ENCODE results near the gene ADCK1. TPM values are rescaled to one million over a fixed set of nuclear protein-coding genes. Genes with fewer than 3 reads are reported as not detected.
"Not testable (repeated sequence)": the region's sequence is repeated elsewhere in the genome, so short reads cannot be mapped to it uniquely, and the experiment has no call there.

Gene ADCK1
- total RNA-seq, 4 donors from 2014 or later, result 6.0 to 16.0 (median 9.0) TPM

DNA sequence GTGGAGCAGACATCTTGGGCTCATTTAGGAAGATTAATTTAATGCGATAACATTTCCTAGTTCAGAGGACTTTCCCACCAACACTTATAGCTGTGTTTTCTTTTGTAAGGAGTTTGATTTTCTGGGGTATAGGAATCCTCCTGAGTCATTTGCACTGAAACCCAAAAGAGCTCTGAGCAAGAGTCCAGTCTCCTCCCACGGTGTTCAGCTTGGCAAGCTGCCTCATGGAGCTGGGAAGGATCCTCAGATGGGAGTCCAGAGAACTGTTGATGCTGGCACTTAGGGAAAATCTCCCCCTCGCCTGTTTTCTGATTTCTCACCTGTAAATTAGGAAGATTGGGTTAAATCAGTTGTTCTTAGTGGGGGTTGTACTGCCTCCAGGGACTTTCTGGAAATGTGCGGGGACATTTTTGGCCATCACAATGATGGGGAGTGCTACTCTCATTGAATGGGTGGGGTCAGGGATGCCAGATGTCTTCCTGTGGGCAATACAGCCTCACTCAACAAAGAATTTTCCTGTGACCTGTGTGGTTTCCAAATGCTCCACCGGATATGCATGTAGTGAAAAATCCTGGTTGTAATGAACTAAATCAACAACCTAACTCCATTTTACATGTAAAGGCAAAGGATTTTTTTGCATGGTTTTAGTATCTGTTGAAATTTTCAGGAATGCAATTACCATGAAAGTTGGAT, 150.6 kb downstream of the ADCK1 start:
- WGBS, result 53% methylated on average over 5 of the region's 5 CpGs
- H3K27ac ChIP-seq, result no peak overlapping the region
- DNase-seq (ENCODE audit: low spot score in 2 of 2), result no peak
- no peaks in the 10 kb centered on the region for H3K36me3 ChIP-seq
- TF ChIP-seq POLR2A (IDR thresholded peaks at IDR 0.05), result no peak
- TF ChIP-seq, protein P1, sequence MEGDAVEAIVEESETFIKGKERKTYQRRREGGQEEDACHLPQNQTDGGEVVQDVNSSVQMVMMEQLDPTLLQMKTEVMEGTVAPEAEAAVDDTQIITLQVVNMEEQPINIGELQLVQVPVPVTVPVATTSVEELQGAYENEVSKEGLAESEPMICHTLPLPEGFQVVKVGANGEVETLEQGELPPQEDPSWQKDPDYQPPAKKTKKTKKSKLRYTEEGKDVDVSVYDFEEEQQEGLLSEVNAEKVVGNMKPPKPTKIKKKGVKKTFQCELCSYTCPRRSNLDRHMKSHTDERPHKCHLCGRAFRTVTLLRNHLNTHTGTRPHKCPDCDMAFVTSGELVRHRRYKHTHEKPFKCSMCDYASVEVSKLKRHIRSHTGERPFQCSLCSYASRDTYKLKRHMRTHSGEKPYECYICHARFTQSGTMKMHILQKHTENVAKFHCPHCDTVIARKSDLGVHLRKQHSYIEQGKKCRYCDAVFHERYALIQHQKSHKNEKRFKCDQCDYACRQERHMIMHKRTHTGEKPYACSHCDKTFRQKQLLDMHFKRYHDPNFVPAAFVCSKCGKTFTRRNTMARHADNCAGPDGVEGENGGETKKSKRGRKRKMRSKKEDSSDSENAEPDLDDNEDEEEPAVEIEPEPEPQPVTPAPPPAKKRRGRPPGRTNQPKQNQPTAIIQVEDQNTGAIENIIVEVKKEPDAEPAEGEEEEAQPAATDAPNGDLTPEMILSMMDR (IDR thresholded peaks at IDR 0.05), result no peak
- TF ChIP-seq EP300 (IDR thresholded peaks at IDR 0.05), result no peak
- no peak for TF ChIP-seq POLR2AphosphoS5 (IDR thresholded peaks at IDR 0.05)
- H3K4me1 ChIP-seq, result no peaks in the 10 kb centered on the region
- H3K4me3 ChIP-seq, result no peak overlapping the region
- no peaks in the 10 kb centered on the region for H3K27me3 ChIP-seq
- H3K9me3 ChIP-seq, result no peaks in the 10 kb centered on the region

DNA sequence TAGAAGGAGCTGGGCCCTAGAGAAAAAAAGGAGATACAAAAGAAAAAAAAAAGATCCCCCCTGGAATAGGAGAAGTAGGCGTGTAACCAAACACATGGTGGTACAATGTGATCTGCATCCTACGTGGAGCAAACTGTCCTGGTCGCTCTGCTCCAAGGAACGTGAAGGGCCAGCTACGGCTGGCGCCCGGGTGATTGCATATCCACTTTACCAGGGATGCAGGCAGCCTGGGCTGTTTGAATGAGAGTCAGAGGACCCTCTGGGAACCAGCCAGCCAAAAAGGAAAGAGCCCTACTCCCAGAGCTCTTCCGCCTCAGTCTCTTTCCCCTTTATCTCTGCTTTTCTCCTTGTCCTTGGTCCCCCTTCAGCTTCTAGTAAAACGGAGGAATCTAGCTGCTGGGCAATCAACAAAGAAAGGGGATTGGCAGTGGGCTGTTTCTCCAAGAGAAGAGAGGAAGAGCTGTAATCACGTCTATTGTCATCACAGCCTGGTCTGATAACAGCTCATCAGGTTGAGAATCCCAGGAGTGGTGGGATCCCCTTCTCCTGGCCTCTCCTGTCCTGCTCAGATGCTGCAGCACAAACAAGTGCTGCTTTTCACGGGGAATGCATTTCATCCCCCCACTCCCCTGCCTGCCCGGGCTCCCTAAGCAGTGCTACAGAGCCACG, 156.0 kb downstream of the ADCK1 start:
- TF ChIP-seq, protein P1 (IDR thresholded peaks at IDR 0.05), result no peak
- TF ChIP-seq POLR2AphosphoS5 (IDR thresholded peaks at IDR 0.05), result no peak
- no peak for TF ChIP-seq POLR2A (IDR thresholded peaks at IDR 0.05)
- TF ChIP-seq EP300 (IDR thresholded peaks at IDR 0.05), result no peak
- Histone ChIP-seq H3K27me3 (peaks cover 3% of the 10 kb centered on the region), H3K27ac (no peak overlapping the region), H3K4me3 (no peak overlapping the region), H3K36me3 (no peaks in the 10 kb centered on the region), H3K4me1 (no peaks in the 10 kb centered on the region), H3K9me3 (no peaks in the 10 kb centered on the region)
- whole genome bisulfite sequencing, result 58% methylated on average over 13 of the region's 13 CpGs
- no peak for DNase-seq (ENCODE audit: low spot score in 2 of 2)

DNA sequence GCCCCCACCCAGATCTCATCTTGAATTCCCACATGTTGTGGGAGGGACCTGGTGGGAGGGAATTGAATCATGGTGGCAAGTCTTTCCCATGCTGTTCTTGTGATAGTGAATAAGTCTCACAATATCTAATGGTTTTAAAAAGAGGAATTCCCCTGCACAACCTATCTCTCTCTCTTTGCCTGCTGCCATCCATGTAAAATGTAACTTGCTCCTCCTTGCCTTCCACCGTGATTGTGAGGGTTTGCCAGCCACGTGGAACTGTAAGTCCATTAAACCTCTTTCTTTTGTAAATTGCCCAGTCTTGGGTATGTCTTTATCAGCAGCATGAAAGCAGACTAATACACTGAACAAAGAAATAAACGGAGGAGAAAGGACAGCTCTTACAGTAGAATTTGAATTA, 159.8 kb downstream of the ADCK1 start:
- not testable (repeated sequence) for H3K9me3 ChIP-seq
- WGBS, result 63% methylated on average over 3 of the region's 3 CpGs

DNA sequence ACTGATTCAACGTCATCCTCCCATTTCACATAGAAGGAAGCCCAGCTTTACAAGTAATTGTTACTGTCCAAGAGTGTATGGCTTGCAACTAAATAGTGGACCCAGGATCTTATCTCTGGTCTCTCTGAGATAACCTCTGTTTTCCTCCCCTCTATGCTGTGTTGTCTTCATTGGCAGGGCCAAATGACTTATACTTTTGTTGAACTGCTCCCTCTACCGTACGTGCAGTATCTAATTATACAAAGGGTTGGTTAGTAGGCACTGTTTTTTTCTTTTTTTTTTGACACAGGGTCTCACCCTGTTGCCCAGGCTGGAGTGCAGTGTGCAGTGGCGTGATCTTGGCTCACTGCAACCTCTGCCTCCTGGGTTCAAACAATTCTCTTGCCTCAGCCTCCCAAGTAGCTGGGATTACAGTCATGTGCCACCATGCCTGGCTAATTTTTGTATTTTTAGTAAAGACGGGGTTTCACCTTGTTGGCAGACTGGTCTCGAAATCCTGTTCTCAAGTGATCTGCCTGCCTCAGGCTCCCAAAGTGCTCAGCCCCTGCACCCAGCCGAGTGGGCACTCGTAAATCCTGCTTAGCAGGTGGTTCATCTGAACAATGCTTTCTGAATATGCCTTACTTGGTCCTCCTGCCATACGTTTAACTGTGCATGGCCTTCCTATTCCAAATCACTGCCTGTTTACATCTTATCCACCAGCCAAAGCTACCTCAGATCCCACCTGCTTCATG, 162.1 kb downstream of the ADCK1 start:
- no peak for DNase-seq (ENCODE audit: low spot score in 2 of 2)
- H3K27ac ChIP-seq, result no peak overlapping the region
- TF ChIP-seq POLR2A (IDR thresholded peaks at IDR 0.05), result no peak

More for the DNA sequence above, 159.8 kb downstream of the ADCK1 start:
- not testable (repeated sequence) for H3K4me1 ChIP-seq; DNase-seq (ENCODE audit: low spot score in 2 of 2); H3K36me3 ChIP-seq; H3K27ac ChIP-seq; H3K27me3 ChIP-seq; H3K4me3 ChIP-seq

DNA sequence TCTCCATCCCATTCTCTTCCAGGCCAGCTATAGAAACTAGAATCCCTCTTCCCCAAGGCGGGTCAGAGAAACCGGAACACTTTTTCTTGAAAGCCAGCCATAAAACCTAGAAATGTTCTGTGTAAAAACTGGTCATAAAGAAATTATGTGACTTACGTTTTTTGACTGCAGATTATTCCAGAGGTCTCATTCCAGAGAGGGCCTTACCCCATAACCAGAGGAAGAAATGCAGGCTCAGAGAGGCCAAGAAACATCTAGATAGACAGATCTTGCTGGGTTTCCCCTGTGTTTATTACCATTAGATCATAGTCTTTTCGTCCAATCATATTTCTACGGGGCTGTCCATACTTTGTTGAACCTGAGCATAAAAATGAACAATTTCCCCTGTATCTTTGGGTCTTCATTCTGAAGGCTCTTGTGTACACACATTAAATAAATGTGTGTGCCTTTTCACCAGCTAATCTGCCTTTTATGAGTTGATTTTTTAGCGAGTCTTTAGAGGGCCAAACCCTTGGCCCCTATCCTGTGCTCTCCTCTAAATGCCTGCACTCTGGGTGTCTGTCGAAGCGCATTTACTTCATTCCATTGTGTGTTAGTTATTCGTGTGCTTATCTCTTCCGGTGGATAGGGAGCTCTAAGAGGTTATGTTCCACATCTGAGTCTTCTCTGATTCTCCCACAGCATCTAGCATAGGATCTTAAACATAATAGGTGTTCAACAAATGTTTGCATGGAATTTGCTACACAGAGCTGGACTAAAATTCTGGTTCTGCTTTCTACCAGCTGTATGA, 163.0 kb downstream of the ADCK1 start:
- 87% methylated on average over 10 of the region's 10 CpGs for WGBS
- no peak overlapping the region for H3K4me3 ChIP-seq
- DNase-seq (ENCODE audit: low spot score in 2 of 2), result no peak
- H3K36me3 ChIP-seq, result no peaks in the 10 kb centered on the region
- no peaks in the 10 kb centered on the region for H3K9me3 ChIP-seq
- H3K4me1 ChIP-seq, result peaks cover 9% of the 10 kb centered on the region
- peaks cover 23% of the 10 kb centered on the region for H3K27me3 ChIP-seq
- TF ChIP-seq, protein P1 (IDR thresholded peaks at IDR 0.05), result no peak
- TF ChIP-seq POLR2AphosphoS5 (IDR thresholded peaks at IDR 0.05), result no peak
- no peak overlapping the region for H3K27ac ChIP-seq

More for the DNA sequence above, 162.1 kb downstream of the ADCK1 start:
- Histone ChIP-seq H3K4me1 (peaks cover 9% of the 10 kb centered on the region), H3K4me3 (no peak overlapping the region), H3K9me3 (no peaks in the 10 kb centered on the region), H3K27me3 (peaks cover 25% of the 10 kb centered on the region), H3K36me3 (no peaks in the 10 kb centered on the region)
- 79% methylated on average over 9 of the region's 9 CpGs for WGBS

All from suprapubic skin (tissue), 4 donors.